H1 (cell line): Measurements from ENCODE around the gene FBXL5. TPM values are rescaled to one million over a fixed set of nuclear protein-coding genes. Genes with fewer than 3 reads are reported as not detected.

ENCODE experiments used
- CTCF ChIA-PET: fragments of 300-600 bp; sonication (Branson Sonifier 250); formaldehyde crosslinking; loops from one replicate; lab custom pipeline; 2021; ENCODE audit not compliant: partially characterized antibody; lab: Charles Lee
- POLR2A ChIA-PET: fragments of 300-600 bp; sonication (Branson Sonifier 250); formaldehyde crosslinking; loops from one replicate; lab custom pipeline; 2021; ENCODE audit warnings: inconsistent platforms; ENCODE audit not compliant: partially characterized antibody; lab: Charles Lee
- DNase-seq, 2 experiments: peaks; one replicate each; pipeline versions ENCODE4 v3.0.0 to v3.0.0-alpha.2; 2010 to 2022; ENCODE audit warnings: low spot score in 2 of 2, low read depth in 1 of 2, mixed read lengths in 1 of 2
- FAIRE-seq: peaks from 2 replicates; lab custom pipeline; 2011; peaks lifted over from hg19 to GRCh38; lab: Jason Lieb, UNC
- H2AFZ ChIP-seq: 2 replicates; pipeline ENCODE4 v1.8.1; 2012; ENCODE audit warnings: low read length, inconsistent platforms
- H2AK5ac ChIP-seq: 2 replicates; pipeline ENCODE4 v1.6.1; 2013; ENCODE audit warnings: low read depth, low read length
- H2BK120ac ChIP-seq: replicated peaks from 2 replicates; pipeline ENCODE3; 2013; ENCODE audit warnings: low read depth, low read length, inconsistent platforms
- H2BK12ac ChIP-seq: 2 replicates; pipeline ENCODE4 v1.6.1; 2013; ENCODE audit warnings: low read depth, low read length
- H2BK15ac ChIP-seq: 2 replicates; pipeline ENCODE4 v1.6.1; 2013; ENCODE audit warnings: low read length
- H2BK20ac ChIP-seq: 2 replicates; pipeline ENCODE4 v1.6.1; 2013; ENCODE audit warnings: low read length
- H2BK5ac ChIP-seq: 2 replicates; pipeline ENCODE4 v1.6.1; 2013; ENCODE audit warnings: low read depth, low read length
- H3K14ac ChIP-seq: 2 replicates; pipeline ENCODE4 v1.6.1; 2013; ENCODE audit warnings: inconsistent platforms; ENCODE audit not compliant: insufficient read length
- H3K18ac ChIP-seq: 2 replicates; pipeline ENCODE4 v1.6.1; 2013; ENCODE audit warnings: low read length; ENCODE audit errors: extremely low read depth
- H3K23ac ChIP-seq: 2 replicates; pipeline ENCODE4 v1.6.1; 2013; ENCODE audit warnings: inconsistent platforms; ENCODE audit not compliant: insufficient read length
- H3K23me2 ChIP-seq: 2 replicates; pipeline ENCODE4 v1.6.1; 2013; ENCODE audit warnings: low read depth, low read length
- H3K27ac ChIP-seq: 2 replicates; pipeline ENCODE4 v1.6.1; 2011; ENCODE audit warnings: low read depth, low read length, inconsistent platforms
- H3K27me3 ChIP-seq, 4 experiments: replicated peaks in 1 of 4; 1 replicate in 1 of 4; 2 replicates in 3 of 4; pipeline versions ENCODE4 v1.6.1 to v1.8.1; 2011 to 2013; ENCODE audit warnings: low read length in 3 of 4, mild to moderate bottlenecking in 3 of 4, inconsistent platforms in 2 of 4, mixed read lengths in 2 of 4, moderate library complexity in 1 of 4; ENCODE audit not compliant: control insufficient read depth in 3 of 4, insufficient read depth in 3 of 4; ENCODE audit errors: extremely low read depth in 1 of 4
- H3K36me3 ChIP-seq, 4 experiments: 2 replicates each; pipeline versions ENCODE4 v1.6.1 to v1.8.1; 2011 to 2013; ENCODE audit warnings: mild to moderate bottlenecking in 4 of 4, low read length in 3 of 4, moderate library complexity in 2 of 4, control low read depth in 1 of 4, inconsistent platforms in 1 of 4; ENCODE audit not compliant: insufficient read depth in 4 of 4, control insufficient read depth in 2 of 4
- H3K4ac ChIP-seq: replicated peaks from 2 replicates; pipeline ENCODE3; 2013; ENCODE audit warnings: low read length, low read depth, mixed read lengths, inconsistent platforms; ENCODE audit not compliant: insufficient read length
- H3K4me1 ChIP-seq, 4 experiments: replicated peaks in 1 of 4; 1 replicate in 1 of 4; 2 replicates in 3 of 4; pipeline versions ENCODE4 v1.6.1 to v1.8.1; 2011 to 2013; ENCODE audit warnings: low read length in 3 of 4, inconsistent platforms in 2 of 4, mixed read lengths in 1 of 4; ENCODE audit not compliant: insufficient read depth in 4 of 4, control insufficient read depth in 3 of 4
- H3K4me2 ChIP-seq, 2 experiments: 2 replicates each; pipeline versions ENCODE4 v1.6.1 to v1.8.1; 2011 to 2013; ENCODE audit warnings: low read depth in 2 of 2, low read length in 2 of 2, control low read depth in 1 of 2, inconsistent platforms in 1 of 2, mild to moderate bottlenecking in 1 of 2; ENCODE audit not compliant: insufficient read depth in 1 of 2
- H3K4me3 ChIP-seq, 4 experiments: fragments of 200-600, 300-600 bp in 1 of 4; sonication (generic), shearing (Covaris generic), sonication (Bioruptor Twin) in 1 of 4; 2 replicates each; pipeline versions ENCODE4 v1.5.1 to v1.8.1; 2011 to 2016; ENCODE audit warnings: low read length in 4 of 4, low read depth in 3 of 4, control low read depth in 2 of 4, inconsistent platforms in 2 of 4, mild to moderate bottlenecking in 2 of 4, mixed read lengths in 1 of 4, moderate library complexity in 1 of 4; ENCODE audit not compliant: insufficient read depth in 2 of 4; ENCODE audit errors: extremely low read depth in 1 of 4
- H3K56ac ChIP-seq: replicated peaks from 2 replicates; pipeline ENCODE3; 2013; ENCODE audit warnings: low read depth, mild to moderate bottlenecking, mixed read lengths, low read length, inconsistent platforms; ENCODE audit not compliant: insufficient read length
- H3K79me1 ChIP-seq: 2 replicates; pipeline ENCODE4 v1.6.1; 2013; ENCODE audit warnings: low read depth, low read length, control low read depth
- H3K79me2 ChIP-seq, 2 experiments: 2 replicates each; pipeline versions ENCODE4 v1.6.1 to v1.8.1; 2012 to 2013; ENCODE audit warnings: low read length in 2 of 2, mild to moderate bottlenecking in 2 of 2, inconsistent platforms in 1 of 2; ENCODE audit not compliant: insufficient read depth in 2 of 2, control insufficient read depth in 1 of 2
- H3K9ac ChIP-seq, 4 experiments: replicated peaks in 1 of 4; 1 replicate in 1 of 4; 2 replicates in 3 of 4; pipeline versions ENCODE4 v1.6.1 to v1.8.1; 2011 to 2013; ENCODE audit warnings: low read depth in 3 of 4, low read length in 3 of 4, control low read depth in 2 of 4, mild to moderate bottlenecking in 2 of 4, moderate library complexity in 2 of 4, inconsistent platforms in 1 of 4; ENCODE audit errors: extremely low read depth in 1 of 4
- H3K9me3 ChIP-seq, 2 experiments: 2 replicates each; pipeline versions ENCODE4 v1.6.1 to v1.8.1; 2012 to 2013; ENCODE audit warnings: mild to moderate bottlenecking in 2 of 2, moderate library complexity in 2 of 2, control low read depth in 1 of 2, inconsistent platforms in 1 of 2, low read depth in 1 of 2, low read length in 1 of 2, mixed read lengths in 1 of 2; ENCODE audit not compliant: insufficient read depth in 2 of 2
- H4K20me1 ChIP-seq, 2 experiments: replicated peaks in 1 of 2; 2 replicates each; pipeline versions ENCODE3 to v1.8.1; 2011 to 2013; ENCODE audit warnings: inconsistent platforms in 2 of 2, low read length in 2 of 2, mild to moderate bottlenecking in 1 of 2; ENCODE audit not compliant: insufficient read depth in 2 of 2, control insufficient read depth in 1 of 2
- H4K5ac ChIP-seq: 2 replicates; pipeline ENCODE4 v1.6.1; 2013; ENCODE audit warnings: low read length, low read depth, mixed read lengths, inconsistent platforms; ENCODE audit not compliant: insufficient read length
- H4K8ac ChIP-seq: 2 replicates; pipeline ENCODE4 v1.8.0; 2013; ENCODE audit warnings: mild to moderate bottlenecking, moderate library complexity, low read length, inconsistent platforms; ENCODE audit not compliant: insufficient read depth; ENCODE audit errors: extremely low read depth
- H4K91ac ChIP-seq: replicated peaks from 2 replicates; pipeline ENCODE3; 2013; ENCODE audit warnings: low read length, mixed read lengths, inconsistent platforms; ENCODE audit not compliant: insufficient read length
- ASH2L ChIP-seq: fragments of 200-600, 300-600 bp; sonication (generic); IDR thresholded peaks from one replicate; pipeline ENCODE4 v1.7.1; 2017; ENCODE audit warnings: low read length
- EZH2 ChIP-seq: fragments of 200-600 bp; sonication (generic); IDR thresholded peaks from 2 replicates; pipeline ENCODE4 v1.7.1; 2012; ENCODE audit warnings: low read depth, mild to moderate bottlenecking, moderate library complexity, low read length, inconsistent platforms; ENCODE audit not compliant: severe bottlenecking
- GTF2F1 ChIP-seq: IDR thresholded peaks from 2 replicates; pipeline ENCODE4 v1.6.1; 2012; ENCODE audit warnings: low read depth, low read length, improper control_type of control experiment, borderline replicate concordance
- KDM4A ChIP-seq: IDR thresholded peaks from one replicate; pipeline ENCODE4 v1.7.1; 2012; ENCODE audit warnings: low read depth, mild to moderate bottlenecking, moderate library complexity, low read length, inconsistent platforms; ENCODE audit not compliant: severe bottlenecking
- PHF8 ChIP-seq: fragments of 200-600 bp; sonication (generic); conservative IDR thresholded peaks from 2 replicates; pipeline ENCODE4 v1.7.1; 2012; ENCODE audit warnings: low read depth, mild to moderate bottlenecking, inconsistent platforms, low read length, moderate library complexity
- POLR2A ChIP-seq, 2 experiments: IDR thresholded peaks; 1 replicate in 1 of 2; 2 replicates in 1 of 2; pipeline ENCODE4 v1.6.1; 2011; ENCODE audit warnings: low read depth in 2 of 2, low read length in 2 of 2, mild to moderate bottlenecking in 2 of 2; ENCODE audit errors: control extremely low read depth in 1 of 2
- POU5F1 ChIP-seq: IDR thresholded peaks from 2 replicates; pipeline ENCODE4 v1.6.1; 2011; ENCODE audit warnings: low read depth, mild to moderate bottlenecking, low read length, moderate library complexity
- RBBP5 ChIP-seq: IDR thresholded peaks from 2 replicates; pipeline ENCODE4 v1.7.1; 2012; ENCODE audit warnings: low read depth, mild to moderate bottlenecking, inconsistent platforms, low read length, moderate library complexity, borderline replicate concordance
- SIN3A ChIP-seq, 2 experiments: IDR thresholded peaks in 1 of 2; conservative IDR thresholded peaks in 1 of 2; 2 replicates each; pipeline ENCODE4 v1.6.1; 2011 to 2012; ENCODE audit warnings: low read length in 2 of 2, improper control_type of control experiment in 1 of 2, low read depth in 1 of 2, mild to moderate bottlenecking in 1 of 2
- SIRT6 ChIP-seq: IDR thresholded peaks from one replicate; pipeline ENCODE4 v1.7.1; 2012; ENCODE audit warnings: low read length, inconsistent platforms
- TBP ChIP-seq: IDR thresholded peaks from 2 replicates; pipeline ENCODE4 v1.6.1; 2011; ENCODE audit warnings: low read depth, low read length, improper control_type of control experiment
- TEAD4 ChIP-seq: IDR thresholded peaks from 2 replicates; pipeline ENCODE4 v1.6.1; 2012; ENCODE audit warnings: low read depth, low read length, inconsistent platforms, mixed read lengths
- WGBS, 2 experiments: shearing (Covaris generic) in 1 of 2; methylation state at CpG; one replicate each; pipeline versions ENCODE4 v1.1.6 to v1.1.7; 2013 to 2015; ENCODE audit warnings: low lambda C conversion rate in 2 of 2, mixed read lengths in 2 of 2, inconsistent platforms in 1 of 2, low coverage in 1 of 2, missing lambda C conversion rate in 1 of 2; ENCODE audit not compliant: insufficient replicate concordance in 2 of 2, insufficient coverage in 1 of 2, insufficient read length in 1 of 2; ENCODE audit errors: extremely low coverage in 1 of 2, missing lambda C conversion rate in 1 of 2; 5-methylcytosine and 5-hydroxymethylcytosine counted together
- polyA plus RNA-seq, 7 experiments: library from polyadenylated mRNA; depleted of rRNA in 3 of 7; stranded (reverse) in 5 of 7; unstranded in 2 of 7; fragments of >200 nt in 5 of 7; fragments of 200-250 nt in 2 of 7; gene quantifications; 1 replicate in 5 of 7; 2 replicates in 1 of 7; 4 replicates in 1 of 7; pipeline versions ENCODE4 v1.2.1 to v1.2.3, GENCODE V29; 2011 to 2013; ENCODE audit warnings: missing spikeins in 2 of 7, mixed read lengths in 2 of 7
- total RNA-seq: library from RNA; stranded (reverse); fragmentation: NEBNext Ultra II Directional; extraction: Animal tissue kit (Norgen Biotek cat#: 25700); gene quantifications from 2 replicates; pipeline ENCODE4 v1.2.1, GENCODE V29; 2021

The FBXL5 gene
- total and polyA plus RNA-seq, 2 of the 8 experiments (the other 6 are each of a cell fraction or from before 2014, with no cell fraction given), result 34.6 to 62.7 TPM

DNA sequence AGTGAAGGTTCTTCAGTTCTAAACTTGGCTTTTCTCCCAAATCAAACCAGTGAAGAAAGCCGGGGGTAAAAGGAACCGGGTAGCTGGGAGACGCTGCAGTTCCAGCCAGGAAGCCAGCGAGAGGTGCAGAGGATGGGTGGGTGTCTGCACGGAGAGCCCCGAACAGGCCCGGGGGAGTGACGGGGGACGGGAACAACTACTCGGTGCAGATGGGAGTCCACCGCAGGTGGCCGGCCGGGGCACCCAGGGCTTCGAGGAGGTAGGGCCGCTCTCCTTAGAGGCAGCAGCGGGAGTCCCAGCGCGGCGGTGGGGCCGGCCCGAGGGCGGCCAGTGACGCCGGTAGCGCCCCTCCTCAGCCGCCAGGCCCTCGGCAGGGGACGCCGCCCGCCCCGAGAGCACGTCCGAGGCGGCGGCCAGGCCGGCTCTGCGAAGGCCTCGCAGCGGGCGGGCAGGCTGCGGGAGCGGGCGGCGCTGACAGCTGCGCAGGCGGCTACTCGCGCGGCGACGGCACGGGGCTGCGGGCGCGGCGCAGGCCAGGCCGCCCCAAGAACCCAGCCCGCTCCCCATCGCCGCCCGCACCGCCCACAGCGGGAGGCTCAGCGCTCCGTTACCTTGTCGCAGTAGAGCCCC lies 449 bp downstream of the FBXL5 start:
- no peaks in the 10 kb centered on the region for H3K9me3 ChIP-seq
- peak overlapping the region; percentile 70 to 99 (median 89) for H3K9ac ChIP-seq
- H3K4ac ChIP-seq, result peak overlapping the region; percentile 69
- no peak overlapping the region for H2BK120ac ChIP-seq
- TF ChIP-seq PHF8, result peak; percentile 63
- TF ChIP-seq TBP, result 0 out of 2 replicates have a peak, but pooled peaks have one; percentile 17
- no peak for TF ChIP-seq SIRT6
- TF ChIP-seq TEAD4, result no peak
- TF ChIP-seq ASH2L, result peak; percentile 0
- no peak for TF ChIP-seq GTF2F1
- peak in 1 of 2 experiments; percentile 21; a peak in 1 of 3 replicates for TF ChIP-seq POLR2A (IDR thresholded peaks at IDR 0.05; ENCODE audit: control extremely low read depth in 1 of 2, low read depth in 2 of 2, low read length in 2 of 2)
- peak; percentile 86; the same call in 1 of the 2 replicates for TF ChIP-seq RBBP5
- TF ChIP-seq KDM4A, result peak; percentile 55
- no peak for TF ChIP-seq EZH2
- TF ChIP-seq POU5F1, result no peak
- TF ChIP-seq SIN3A (conservative IDR thresholded peaks at IDR 0.05 in 1 of 2, IDR thresholded peaks at IDR 0.05 in 1 of 2; ENCODE audit: low read depth in 1 of 2, low read length in 2 of 2), result peak; percentile 12 to 46; a peak in 1 of 4 replicates
- peak overlapping the region; percentile 76 for H3K27ac ChIP-seq
- WGBS, 2 experiments, result 1% methylated on average over 43 of the region's 66 CpGs; no CpG with 5 or more reads in 1 of the 2 experiments
- peak overlapping the region; percentile 52 for H3K56ac ChIP-seq
- peaks cover 0 to 2% (median 0%) of the 10 kb centered on the region in 4 experiments; a peak in 1 of 8 replicates for H3K36me3 ChIP-seq
- peak overlapping the region; percentile 84 to 95 for H3K4me2 ChIP-seq
- H2BK20ac ChIP-seq, result no peak overlapping the region
- H3K79me1 ChIP-seq, result no peaks in the 10 kb centered on the region
- peak overlapping the region; percentile 77 for H3K23ac ChIP-seq
- H3K4me1 ChIP-seq, result peaks cover 2 to 11% (median 5%) of the 10 kb centered on the region in 4 experiments; a peak in 5 of 7 replicates
- H3K27me3 ChIP-seq, result no peaks in the 10 kb centered on the region
- DNase-seq (no peak), FAIRE-seq (no peak)
- peak overlapping the region; percentile 82 to 88 (median 86) for H3K4me3 ChIP-seq
- no peak overlapping the region for H2BK12ac ChIP-seq
- H2AFZ ChIP-seq, result peak overlapping the region; percentile 81; the same call in 1 of the 2 replicates
- peak overlapping the region; percentile 93 for H3K14ac ChIP-seq
- peak overlapping the region; percentile 86 for H4K91ac ChIP-seq
- no peak overlapping the region for H2AK5ac ChIP-seq
- H2BK15ac ChIP-seq, result no peak overlapping the region
- no peaks in the 10 kb centered on the region for H4K20me1 ChIP-seq
- H4K8ac ChIP-seq, result peak overlapping the region; percentile 95; the same call in 1 of the 2 replicates
- H3K79me2 ChIP-seq, result peaks cover 0 to 45% of the 10 kb centered on the region in 2 experiments; a peak in 2 of 4 replicates
- POLR2A ChIA-PET, result interaction anchor here (0.6 to 6.9 kb wide), 15 partner anchors 10 to 1358 kb away, joined by 3 to 64 read pairs (median 3); partner anchors contain the start of genes CC2D2A and FAM200B
- CTCF ChIA-PET, result interaction anchor here (1.0 to 2.4 kb wide), 7 partner anchors 9 to 180 kb away, joined by 3 to 7 read pairs (median 4); no protein-coding TSS in a partner anchor
- H3K23me2 ChIP-seq, result peaks cover 7% of the 10 kb centered on the region
- H3K18ac ChIP-seq, result peak overlapping the region; percentile 97
- peak overlapping the region; percentile 99 for H4K5ac ChIP-seq
- H2BK5ac ChIP-seq, result peak overlapping the region; percentile 90; the same call in 1 of the 2 replicates
